Chondrocyte (in vitro differentiated cells): Measurements from ENCODE around the gene MBNL2. TPM values are rescaled to one million over a fixed set of nuclear protein-coding genes. Genes with fewer than 3 reads are reported as not detected.

ENCODE experiments used
- DNase-seq: peaks from one replicate; pipeline ENCODE4 v3.0.0; 2021; ENCODE audit warnings: mixed read lengths, low spot score
- H3K27ac Mint-ChIP-seq: one replicate; pipeline ENCODE4 v1.8.0; 2021; ENCODE audit warnings: mild to moderate bottlenecking, moderate library complexity, mixed read lengths; ENCODE audit not compliant: unreplicated experiment
- H3K27me3 Mint-ChIP-seq: 2 replicates; pipeline ENCODE4 v1.8.0; 2021; ENCODE audit warnings: low read depth, mixed read lengths
- H3K36me3 Mint-ChIP-seq: 2 replicates; pipeline ENCODE4 v1.8.0; 2021; ENCODE audit warnings: low read depth, mixed read lengths
- H3K4me1 Mint-ChIP-seq: 2 replicates; pipeline ENCODE4 v1.8.0; 2021; ENCODE audit warnings: low read depth, mild to moderate bottlenecking, mixed read lengths
- H3K4me3 Mint-ChIP-seq: one replicate; pipeline ENCODE4 v1.8.0; 2021; ENCODE audit warnings: mild to moderate bottlenecking, moderate library complexity, mixed read lengths; ENCODE audit not compliant: unreplicated experiment
- H3K9me3 Mint-ChIP-seq: 2 replicates; pipeline ENCODE4 v1.8.0; 2021; ENCODE audit warnings: low read depth, mixed read lengths
- total RNA-seq: library from RNA; stranded (reverse); gene quantifications from 3 replicates; pipeline ENCODE4 v1.2.1, GENCODE V29; 2021
- TF ChIP-seq, protein P1 (sequence below): fragments of 200-600 bp; sonication (generic); IDR thresholded peaks from 2 replicates; pipeline ENCODE4 v1.5.0; 2021; ENCODE audit warnings: antibody characterized with exemption, mild to moderate bottlenecking, moderate library complexity

Gene MBNL2
- total RNA-seq, 1 donor from 2014 or later, result 41.3 TPM

GRCh38 chr13:97311956-97312355 is 89.8 kb downstream of the MBNL2 start:
- no peak for DNase-seq
- peaks cover 51% of the 10 kb centered on the region for H3K4me1 Mint-ChIP-seq

GRCh38 chr13:97313551-97314260 is 91.6 kb downstream of the MBNL2 start:
- Mint-ChIP-seq H3K27ac (no peak overlapping the region), H3K4me1 (peaks cover 42% of the 10 kb centered on the region), H3K9me3 (no peaks in the 10 kb centered on the region), H3K27me3 (no peaks in the 10 kb centered on the region), H3K4me3 (no peak overlapping the region), H3K36me3 (peaks cover 2% of the 10 kb centered on the region)
- TF ChIP-seq, protein P1, sequence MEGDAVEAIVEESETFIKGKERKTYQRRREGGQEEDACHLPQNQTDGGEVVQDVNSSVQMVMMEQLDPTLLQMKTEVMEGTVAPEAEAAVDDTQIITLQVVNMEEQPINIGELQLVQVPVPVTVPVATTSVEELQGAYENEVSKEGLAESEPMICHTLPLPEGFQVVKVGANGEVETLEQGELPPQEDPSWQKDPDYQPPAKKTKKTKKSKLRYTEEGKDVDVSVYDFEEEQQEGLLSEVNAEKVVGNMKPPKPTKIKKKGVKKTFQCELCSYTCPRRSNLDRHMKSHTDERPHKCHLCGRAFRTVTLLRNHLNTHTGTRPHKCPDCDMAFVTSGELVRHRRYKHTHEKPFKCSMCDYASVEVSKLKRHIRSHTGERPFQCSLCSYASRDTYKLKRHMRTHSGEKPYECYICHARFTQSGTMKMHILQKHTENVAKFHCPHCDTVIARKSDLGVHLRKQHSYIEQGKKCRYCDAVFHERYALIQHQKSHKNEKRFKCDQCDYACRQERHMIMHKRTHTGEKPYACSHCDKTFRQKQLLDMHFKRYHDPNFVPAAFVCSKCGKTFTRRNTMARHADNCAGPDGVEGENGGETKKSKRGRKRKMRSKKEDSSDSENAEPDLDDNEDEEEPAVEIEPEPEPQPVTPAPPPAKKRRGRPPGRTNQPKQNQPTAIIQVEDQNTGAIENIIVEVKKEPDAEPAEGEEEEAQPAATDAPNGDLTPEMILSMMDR, result no peak
- DNase-seq, result no peak

More at GRCh38 chr13:97311956-97312355, 89.8 kb downstream of the MBNL2 start:
- Mint-ChIP-seq H3K9me3 (no peaks in the 10 kb centered on the region), H3K4me3 (no peak overlapping the region), H3K27ac (peak overlapping the region; percentile 30), H3K36me3 (peaks cover 2% of the 10 kb centered on the region), H3K27me3 (no peaks in the 10 kb centered on the region)
- TF ChIP-seq, protein P1, result no peak

DNA sequence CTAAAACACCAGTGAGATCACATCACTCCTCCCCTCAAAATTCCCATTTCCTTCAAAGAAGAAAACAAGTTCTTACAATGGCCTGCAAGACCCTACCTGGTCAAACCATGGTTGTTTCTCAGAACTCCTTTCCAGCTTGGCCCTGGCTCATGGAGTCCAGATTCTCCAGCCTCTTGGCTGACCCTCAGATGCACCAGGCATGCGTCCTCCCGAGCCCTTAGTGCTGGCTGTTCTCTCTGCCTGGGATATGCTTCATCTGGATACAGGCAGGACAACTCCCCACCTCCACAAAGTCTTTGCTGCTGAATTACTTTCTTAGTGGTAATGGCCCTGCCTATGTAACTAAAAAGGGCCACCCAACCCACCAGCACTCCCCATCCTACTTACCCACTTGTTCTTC is 94.3 kb downstream of the MBNL2 start:
- no peak for DNase-seq
- H3K36me3 Mint-ChIP-seq, result peaks cover 2% of the 10 kb centered on the region
- peaks cover 41% of the 10 kb centered on the region for H3K4me1 Mint-ChIP-seq
- H3K9me3 Mint-ChIP-seq, result no peaks in the 10 kb centered on the region
- no peak overlapping the region for H3K4me3 Mint-ChIP-seq
- H3K27ac Mint-ChIP-seq, result no peak overlapping the region
- TF ChIP-seq, protein P1, result no peak
- no peaks in the 10 kb centered on the region for H3K27me3 Mint-ChIP-seq

- Mint-ChIP-seq H3K4me3 (no peak overlapping the region), H3K27ac (no peak overlapping the region)
- TF ChIP-seq, protein P1, result no peak
Observed at GRCh38 chr13:97317933-97318332, 95.8 kb downstream of the MBNL2 start.

DNA sequence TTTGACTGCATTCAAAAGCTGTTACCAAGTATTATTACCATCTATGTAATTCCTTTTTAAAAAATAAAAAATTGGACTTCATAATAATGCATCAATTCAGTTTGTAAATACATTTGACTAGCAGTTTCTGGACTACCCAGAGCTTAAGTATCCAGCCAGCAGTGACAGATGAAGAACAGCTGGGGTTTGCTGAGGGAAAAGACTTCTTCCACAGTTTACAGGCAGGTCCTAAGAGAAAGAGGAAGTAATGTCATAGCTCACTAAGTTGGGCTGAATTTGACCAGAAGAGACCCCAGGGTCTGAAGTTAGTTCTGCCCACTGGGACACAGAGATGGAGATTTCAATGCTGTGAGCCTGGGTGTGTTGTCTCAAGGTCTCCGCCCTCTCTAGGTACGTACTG is 96.4 kb downstream of the MBNL2 start:
- H3K4me1 Mint-ChIP-seq, result peaks cover 53% of the 10 kb centered on the region
- no peaks in the 10 kb centered on the region for H3K9me3 Mint-ChIP-seq
- peak overlapping the region; percentile 62 for H3K27ac Mint-ChIP-seq
- TF ChIP-seq, protein P1, result no peak
- peaks cover 2% of the 10 kb centered on the region for H3K36me3 Mint-ChIP-seq
- no peak for DNase-seq
- no peaks in the 10 kb centered on the region for H3K27me3 Mint-ChIP-seq
- H3K4me3 Mint-ChIP-seq, result no peak overlapping the region

More at GRCh38 chr13:97317933-97318332, 95.8 kb downstream of the MBNL2 start:
- H3K4me1 Mint-ChIP-seq, result peaks cover 47% of the 10 kb centered on the region
- no peaks in the 10 kb centered on the region for H3K27me3 Mint-ChIP-seq
- H3K9me3 Mint-ChIP-seq, result no peaks in the 10 kb centered on the region
- DNase-seq, result no peak
- H3K36me3 Mint-ChIP-seq, result peaks cover 2% of the 10 kb centered on the region
